ENCODE measurements around the gene PSMA6.
"Not testable (repeated sequence)": the region's sequence is repeated elsewhere in the genome, so short reads cannot be mapped to it uniquely, and the experiment has no call there.

GRCh38 chr14:35254034-35254622, 38.1 kb upstream of the PSMA6 start:
- not testable (repeated sequence) for TF ChIP-seq GABPA (IDR thresholded peaks at IDR 0.05; ENCODE audit: low read depth, low read length); GABPA (CRISPR knock-in tag; IDR thresholded peaks at IDR 0.05; ENCODE audit: low read depth); NFE2 (CRISPR knock-in tag; IDR thresholded peaks at IDR 0.05); ZBTB7A (CRISPR knock-in tag; IDR thresholded peaks at IDR 0.05); SMC3 (IDR thresholded peaks at IDR 0.05; ENCODE audit: low read length); SETDB1 (CRISPR knock-in tag; IDR thresholded peaks at IDR 0.05; ENCODE audit: borderline replicate concordance); CBX5 (CRISPR knock-in tag; IDR thresholded peaks at IDR 0.05; ENCODE audit: borderline replicate concordance); RELA (CRISPR knock-in tag; IDR thresholded peaks at IDR 0.05); FOXJ3 (CRISPR knock-in tag; IDR thresholded peaks at IDR 0.05; ENCODE audit: borderline replicate concordance); CENPX (CRISPR knock-in tag; IDR thresholded peaks at IDR 0.05)
